Astrocyte (in vitro differentiated cells and primary cell): ENCODE results near the gene CARD19. TPM values are rescaled to one million over a fixed set of nuclear protein-coding genes. Genes with fewer than 3 reads are reported as not detected.

Experiments used
- DNase-seq: peaks from one replicate; pipeline ENCODE4 v3.0.0-alpha.2; 2010; ENCODE audit warnings: low read depth
- FAIRE-seq: peaks from 2 replicates; lab custom pipeline; 2011; peaks lifted over from hg19 to GRCh38; lab: Jason Lieb, UNC
- H2AFZ ChIP-seq: 2 replicates; pipeline ENCODE4 v1.6.0; 2012; ENCODE audit warnings: low read depth, low read length, inconsistent platforms
- H3K27ac ChIP-seq: 2 replicates; pipeline ENCODE4 v1.5.1; 2011; ENCODE audit warnings: low read depth, low read length, inconsistent platforms
- H3K27me3 ChIP-seq: 2 replicates; pipeline ENCODE4 v1.6.0; 2011; ENCODE audit warnings: low read length, inconsistent platforms; ENCODE audit not compliant: insufficient read depth
- H3K36me3 ChIP-seq: 2 replicates; pipeline ENCODE4 v1.5.1; 2011; ENCODE audit warnings: low read length, inconsistent platforms; ENCODE audit not compliant: insufficient read depth
- H3K4me1 ChIP-seq: 2 replicates; pipeline ENCODE4 v1.5.1; 2011; ENCODE audit warnings: low read length, inconsistent platforms; ENCODE audit not compliant: insufficient read depth
- H3K4me2 ChIP-seq: 2 replicates; pipeline ENCODE4 v1.6.0; 2012; ENCODE audit warnings: low read length, inconsistent platforms
- H3K4me3 ChIP-seq: 2 replicates; pipeline ENCODE4 v1.5.1; 2011; ENCODE audit warnings: low read depth, mild to moderate bottlenecking, low read length, inconsistent platforms; ENCODE audit not compliant: insufficient read depth
- H3K79me2 ChIP-seq: 2 replicates; pipeline ENCODE4 v1.6.0; 2012; ENCODE audit warnings: mild to moderate bottlenecking, low read length, inconsistent platforms; ENCODE audit not compliant: insufficient read depth
- H3K9ac ChIP-seq: 2 replicates; pipeline ENCODE4 v1.6.0; 2012; ENCODE audit warnings: mild to moderate bottlenecking, low read length, inconsistent platforms
- H3K9me3 ChIP-seq: 2 replicates; pipeline ENCODE4 v1.5.1; 2012; ENCODE audit warnings: low read depth, mild to moderate bottlenecking, low read length, inconsistent platforms; ENCODE audit not compliant: insufficient read depth
- H4K20me1 ChIP-seq: 2 replicates; pipeline ENCODE4 v1.6.0; 2012; ENCODE audit warnings: low read length, inconsistent platforms; ENCODE audit not compliant: insufficient read depth
- H3K27ac Mint-ChIP-seq: one replicate; pipeline ENCODE4 v1.8.0; 2021; ENCODE audit warnings: mild to moderate bottlenecking, mixed read lengths; ENCODE audit not compliant: unreplicated experiment
- H3K27me3 Mint-ChIP-seq: one replicate; pipeline ENCODE4 v1.8.0; 2021; ENCODE audit warnings: low read depth, mixed read lengths; ENCODE audit not compliant: unreplicated experiment
- H3K36me3 Mint-ChIP-seq: one replicate; pipeline ENCODE4 v1.8.0; 2021; ENCODE audit warnings: low read depth, mixed read lengths; ENCODE audit not compliant: unreplicated experiment
- H3K4me1 Mint-ChIP-seq: one replicate; pipeline ENCODE4 v1.8.0; 2021; ENCODE audit warnings: low read depth, mixed read lengths; ENCODE audit not compliant: unreplicated experiment
- H3K4me3 Mint-ChIP-seq: one replicate; pipeline ENCODE4 v1.8.0; 2021; ENCODE audit warnings: mild to moderate bottlenecking, moderate library complexity, mixed read lengths; ENCODE audit not compliant: unreplicated experiment
- H3K9me3 Mint-ChIP-seq: one replicate; pipeline ENCODE4 v1.8.0; 2021; ENCODE audit warnings: mild to moderate bottlenecking, mixed read lengths; ENCODE audit not compliant: unreplicated experiment
- CTCF ChIP-seq: IDR thresholded peaks from 2 replicates; pipeline ENCODE4 v1.5.1; 2011; ENCODE audit warnings: low read depth, mild to moderate bottlenecking, inconsistent platforms, low read length, moderate library complexity; ENCODE audit not compliant: insufficient read depth
- EZH2 ChIP-seq: IDR thresholded peaks from 2 replicates; pipeline ENCODE4 v1.6.1; 2012; ENCODE audit warnings: mild to moderate bottlenecking, low read length, inconsistent platforms; ENCODE audit not compliant: insufficient read depth
- total RNA-seq: library from RNA; stranded (reverse); gene quantifications from 2 replicates; pipeline ENCODE4 v1.2.1, GENCODE V29; 2021

Gene CARD19
- total RNA-seq, 1 donor from 2014 or later, result 36.3 TPM

DNA sequence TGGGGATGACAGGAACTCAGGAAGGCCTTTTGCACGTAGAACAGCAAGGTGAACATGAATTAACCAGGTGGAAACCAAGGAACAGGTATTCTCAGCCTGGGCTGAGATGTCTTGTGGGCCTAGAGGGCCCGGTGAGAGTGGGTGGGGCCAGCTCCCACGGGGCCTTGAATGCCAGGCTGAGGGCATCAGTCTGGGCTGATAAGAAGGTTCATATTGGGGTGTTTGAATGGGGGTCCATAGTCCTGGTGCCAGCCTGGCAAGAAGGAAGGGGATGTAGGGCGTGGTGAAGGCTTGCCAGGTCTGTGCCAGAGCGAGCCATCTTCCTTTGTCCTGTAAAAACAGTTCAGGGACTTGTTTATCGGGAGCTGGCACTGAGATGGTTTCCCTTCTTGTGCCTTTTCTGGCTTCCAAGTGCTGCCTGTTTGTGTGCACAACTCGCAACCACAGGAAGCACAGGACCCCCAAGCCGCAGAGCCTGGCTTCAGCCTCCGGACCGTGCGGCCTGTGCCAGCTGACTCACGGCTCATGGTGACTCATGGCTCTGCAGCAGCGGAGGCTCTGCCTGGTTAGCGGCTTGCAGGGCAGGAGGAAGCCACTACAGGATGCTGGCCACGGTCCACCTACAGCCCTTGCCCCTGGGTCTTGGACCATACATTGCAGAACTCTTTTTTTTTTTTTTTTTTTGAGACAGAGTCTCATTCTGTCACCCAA is 2.4 kb downstream of the CARD19 start:
- H3K27ac ChIP-seq, result peak overlapping the region; percentile 47
- H3K4me2 ChIP-seq, result peak overlapping the region; percentile 96
- H3K9me3 ChIP-seq, result no peaks in the 10 kb centered on the region
- H3K27me3 ChIP-seq, result no peaks in the 10 kb centered on the region
- no peaks in the 10 kb centered on the region for H3K36me3 Mint-ChIP-seq
- peaks cover 13% of the 10 kb centered on the region for H3K4me1 Mint-ChIP-seq
- H4K20me1 ChIP-seq, result peaks cover 48% of the 10 kb centered on the region
- H3K27ac Mint-ChIP-seq, result peak overlapping the region; percentile 80
- H2AFZ ChIP-seq, result no peak overlapping the region
- peak overlapping the region; percentile 79 for H3K4me3 Mint-ChIP-seq
- DNase-seq (peak; percentile 97), FAIRE-seq (peak; percentile 68)
- H3K4me1 ChIP-seq, result peaks cover 25% of the 10 kb centered on the region
- H3K9ac ChIP-seq, result peak overlapping the region; percentile 53
- H3K36me3 ChIP-seq, result no peaks in the 10 kb centered on the region
- H3K79me2 ChIP-seq, result peaks cover 65% of the 10 kb centered on the region
- H3K4me3 ChIP-seq, result peak overlapping the region; percentile 54
- H3K27me3 Mint-ChIP-seq, result no peaks in the 10 kb centered on the region
- no peaks in the 10 kb centered on the region for H3K9me3 Mint-ChIP-seq
- TF ChIP-seq CTCF (no peak), EZH2 (no peak)

DNA sequence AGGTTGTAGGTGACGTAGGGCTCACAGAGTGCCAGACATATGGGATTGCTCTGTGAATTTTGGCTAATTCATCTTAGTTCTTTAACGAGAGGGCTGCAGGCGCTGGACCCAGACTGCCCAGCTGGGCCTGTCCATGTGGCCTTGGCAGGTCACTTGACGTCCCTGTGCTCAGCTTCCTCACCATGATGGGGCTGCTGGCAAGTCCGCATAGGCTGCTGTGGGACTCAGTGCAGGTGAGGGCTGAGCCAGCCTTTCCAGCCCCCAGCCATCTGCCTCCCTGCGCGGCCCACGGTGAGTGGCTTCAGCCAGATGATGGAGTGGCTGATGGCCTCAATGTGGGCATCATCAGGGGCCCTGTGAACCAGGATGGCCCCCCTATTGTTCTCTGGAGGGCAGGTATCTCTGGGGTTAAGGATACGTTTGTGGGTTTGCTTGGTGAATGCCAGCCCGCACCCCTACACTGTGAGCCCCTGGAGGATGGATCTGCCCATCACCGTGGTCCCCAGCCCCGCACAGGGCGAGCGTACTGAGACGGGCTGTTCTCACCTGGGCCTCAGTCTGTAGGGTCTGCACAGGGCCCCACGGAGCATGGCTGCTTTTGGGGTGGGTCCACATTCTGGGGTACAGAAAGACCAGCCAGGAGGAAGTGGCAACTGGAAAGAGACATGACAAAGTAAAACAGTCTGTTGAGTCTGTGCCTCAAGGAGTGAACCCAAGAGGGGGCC is 3.7 kb downstream of the CARD19 start:
- FAIRE-seq, result no peak
- peaks cover 25% of the 10 kb centered on the region for H3K4me1 ChIP-seq
- TF ChIP-seq CTCF (no peak), EZH2 (no peak)
- no peak overlapping the region for H2AFZ ChIP-seq
- H3K4me2 ChIP-seq, result peak overlapping the region; percentile 96
- H3K9me3 Mint-ChIP-seq, result no peaks in the 10 kb centered on the region
- H3K27ac Mint-ChIP-seq, result no peak overlapping the region
- H3K36me3 Mint-ChIP-seq, result peaks cover 6% of the 10 kb centered on the region
- DNase-seq, result no peak
- no peaks in the 10 kb centered on the region for H3K27me3 ChIP-seq
- no peaks in the 10 kb centered on the region for H3K9me3 ChIP-seq
- no peak overlapping the region for H3K9ac ChIP-seq
- H3K4me3 ChIP-seq, result no peak overlapping the region
- no peak overlapping the region for H3K4me3 Mint-ChIP-seq
- peaks cover 52% of the 10 kb centered on the region for H4K20me1 ChIP-seq
- peaks cover 11% of the 10 kb centered on the region for H3K4me1 Mint-ChIP-seq
- no peaks in the 10 kb centered on the region for H3K36me3 ChIP-seq
- peaks cover 78% of the 10 kb centered on the region for H3K79me2 ChIP-seq
- no peak overlapping the region for H3K27ac ChIP-seq
- H3K27me3 Mint-ChIP-seq, result no peaks in the 10 kb centered on the region
